K562 (cell line): ENCODE results near the gene TULP4. TPM values are rescaled to one million over a fixed set of nuclear protein-coding genes. Genes with fewer than 3 reads are reported as not detected.
A peak's percentile ranks its signal among the peaks of the same experiment; 100 is the strongest.

Source experiments
- CREM ChIP-seq: IDR thresholded peaks from 2 replicates; pipeline ENCODE4 v1.6.1; 2014; ENCODE audit warnings: antibody characterized with exemption, low read depth
- CTBP1 ChIP-seq: fragments of 450-650 bp; IDR thresholded peaks from 2 replicates; pipeline ENCODE4 v1.6.1; 2016; ENCODE audit warnings: borderline replicate concordance
- GABPB1 ChIP-seq: sonication (generic); formaldehyde crosslinking; IDR thresholded peaks from 2 replicates; pipeline ENCODE4 v1.8.0; 2022; ENCODE audit warnings: mild to moderate bottlenecking, missing genetic modification reagents
- HMGN3 ChIP-seq: IDR thresholded peaks from 2 replicates; pipeline ENCODE4 v1.6.1; 2011; ENCODE audit warnings: borderline replicate concordance, low read depth, mild to moderate bottlenecking, mixed read lengths, low read length; ENCODE audit not compliant: insufficient read length; ENCODE audit errors: extremely low read depth
- KAT7 ChIP-seq: sonication (generic); formaldehyde crosslinking; IDR thresholded peaks from 2 replicates; pipeline ENCODE4 v1.8.0; 2022; ENCODE audit warnings: missing genetic modification reagents, mild to moderate bottlenecking, borderline replicate concordance
- KDM1A ChIP-seq, 2 experiments: fragments of 450-650 bp; IDR thresholded peaks; 2 replicates each; pipeline ENCODE4 v1.6.1; 2016; ENCODE audit warnings: mild to moderate bottlenecking in 2 of 2
- LCOR ChIP-seq: sonication (generic); formaldehyde crosslinking; IDR thresholded peaks from 2 replicates; pipeline ENCODE4 v1.8.0; 2022; ENCODE audit warnings: mild to moderate bottlenecking, missing genetic modification reagents
- MIER1 ChIP-seq: fragments of 450-650 bp; IDR thresholded peaks from 2 replicates; pipeline ENCODE4 v1.6.1; 2016; ENCODE audit warnings: antibody characterized with exemption, mild to moderate bottlenecking, low read depth
- NR1H2 ChIP-seq: sonication (generic); formaldehyde crosslinking; IDR thresholded peaks from 2 replicates; pipeline ENCODE4 v1.4.0; 2020; ENCODE audit warnings: mild to moderate bottlenecking, missing genetic modification reagents
- RCOR1 ChIP-seq, 2 experiments: IDR thresholded peaks; 2 replicates each; pipeline ENCODE4 v1.6.1; 2012; ENCODE audit warnings: low read depth in 2 of 2, low read length in 2 of 2, borderline replicate concordance in 1 of 2, improper control_type of control experiment in 1 of 2
- SMAD4 ChIP-seq: fragments of 250-450 bp; sonication (Bioruptor Pico); conservative IDR thresholded peaks from 2 replicates; pipeline ENCODE4 v1.8.0; 2021; ENCODE audit warnings: inconsistent platforms, mild to moderate bottlenecking, moderate library complexity
- SMARCA5 ChIP-seq: fragments of 450-650 bp; IDR thresholded peaks from 2 replicates; pipeline ENCODE4 v1.6.1; 2016
- ZBTB1 ChIP-seq: sonication (generic); formaldehyde crosslinking; IDR thresholded peaks from 2 replicates; pipeline ENCODE4 v1.8.1; 2023; ENCODE audit warnings: missing genetic modification reagents, low read depth, mild to moderate bottlenecking, borderline replicate concordance
- ZNF263 ChIP-seq: sonication (generic); formaldehyde crosslinking; IDR thresholded peaks from 2 replicates; pipeline ENCODE4 v1.8.0; 2022; ENCODE audit warnings: mild to moderate bottlenecking, missing genetic modification reagents, borderline replicate concordance
- ZNF551 ChIP-seq: fragments of 250-450 bp; sonication (Bioruptor Pico); IDR thresholded peaks from 2 replicates; pipeline ENCODE4 v1.5.0; 2021; ENCODE audit warnings: mild to moderate bottlenecking, moderate library complexity
- polyA plus RNA-seq, 8 experiments: library from polyadenylated mRNA; depleted of rRNA in 4 of 8; stranded (reverse) in 5 of 8; unstranded in 3 of 8; fragments of >200 nt; fragmentation: Nextera tagmentation in 2 of 8; fragmentation: Illumina TruSeq in 1 of 8; extraction: Ambion mirVana in 2 of 8; extraction: Trizol in 1 of 8; gene quantifications; 2 replicates each; pipeline versions ENCODE4 v1.2.1 to v1.2.3, GENCODE V29; 2011 to 2014; ENCODE audit warnings: inconsistent platforms in 1 of 8, missing spikeins in 1 of 8
- total RNA-seq, 7 experiments: library from RNA; depleted of rRNA in 6 of 7; stranded (reverse); fragments of >200 nt in 6 of 7; fragmentation: Illumina TruSeq in 2 of 7; extraction: Trizol in 2 of 7; gene quantifications; 2 replicates each; pipeline versions ENCODE4 v1.2.1 to v1.2.3, GENCODE V29; 2011 to 2021; ENCODE audit warnings: low replicate concordance in 1 of 7
- TF ChIP-seq, protein P1 (sequence below), 2 experiments: IDR thresholded peaks in 1 of 2; conservative IDR thresholded peaks in 1 of 2; 2 replicates each; pipeline ENCODE4 v1.6.1; 2016; ENCODE audit warnings: low read depth in 2 of 2, mild to moderate bottlenecking in 1 of 2, missing compliant biosample characterization in 1 of 2, missing genetic modification characterization in 1 of 2, moderate library complexity in 1 of 2
- TF ChIP-seq, protein P2 (sequence below), 2 experiments: IDR thresholded peaks; 2 replicates each; pipeline ENCODE4 v1.6.1; 2011; ENCODE audit warnings: borderline replicate concordance in 1 of 2, control low read depth in 1 of 2, low read depth in 1 of 2, low read length in 1 of 2, mild to moderate bottlenecking in 1 of 2, mixed read lengths in 1 of 2, moderate library complexity in 1 of 2; ENCODE audit not compliant: insufficient read depth in 1 of 2, insufficient read length in 1 of 2, poor library complexity in 1 of 2, severe bottlenecking in 1 of 2; ENCODE audit errors: extremely low read depth in 1 of 2
- TF ChIP-seq, protein P3 (sequence below), 2 experiments: fragments of 150-350 bp in 1 of 2; IDR thresholded peaks; 2 replicates each; pipeline ENCODE4 v1.6.1; 2012 to 2016; ENCODE audit warnings: low read depth in 2 of 2, low read length in 2 of 2, mild to moderate bottlenecking in 1 of 2, moderate library complexity in 1 of 2

Gene TULP4
- total and polyA plus RNA-seq, 9 of the 15 experiments (the other 6 are each of a cell fraction or from before 2014, with no cell fraction given): 1.2 to 50.4 (median 11.0) TPM

DNA sequence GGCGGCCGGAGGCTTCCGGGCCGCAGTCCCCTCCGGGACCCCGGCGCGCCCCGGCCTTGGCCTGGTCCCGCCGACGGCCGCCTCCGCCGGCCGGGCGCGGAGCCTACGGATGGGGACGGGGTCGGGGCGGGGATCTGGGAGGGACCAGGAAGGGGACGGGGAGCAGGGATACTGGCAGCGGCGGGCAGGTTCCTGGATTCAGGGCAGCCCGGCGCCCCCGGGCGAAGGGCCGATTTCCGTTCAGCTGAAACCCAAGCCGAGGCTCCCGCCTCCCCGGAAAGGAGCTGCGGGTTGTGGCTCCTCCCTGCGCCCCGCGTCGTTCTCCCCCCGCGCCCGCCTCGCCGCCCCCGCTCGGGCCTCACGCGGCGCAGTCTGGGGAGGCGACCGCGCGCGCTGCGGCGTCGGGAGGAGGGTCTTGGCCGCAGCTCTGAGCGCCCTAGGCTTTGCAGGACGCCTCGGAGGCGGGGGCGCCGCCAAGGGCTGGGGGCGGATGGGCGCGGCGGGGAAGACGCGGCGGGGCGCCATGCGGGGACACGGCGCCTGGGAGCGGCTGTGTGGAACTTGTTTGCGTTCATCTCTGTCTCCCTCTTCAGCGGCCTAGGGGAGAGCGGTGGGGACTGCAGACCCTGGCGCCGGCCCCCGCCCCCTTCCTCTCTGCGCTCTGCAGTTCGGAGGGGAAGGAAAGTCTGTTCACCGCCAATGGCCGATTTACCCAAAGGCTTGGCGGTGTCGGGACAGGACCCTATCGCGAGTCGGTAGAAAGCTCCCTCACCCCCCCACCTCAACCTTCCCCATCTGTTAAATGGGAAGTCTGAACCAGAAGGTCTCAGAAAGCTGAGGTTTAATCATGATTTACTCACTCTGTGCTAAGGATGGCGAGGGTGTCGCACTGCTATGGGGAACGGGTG, 224.9 kb downstream of the TULP4 start (continued):
- TF ChIP-seq ZBTB1 (CRISPR knock-in tag) (peak; percentile 76), NR1H2 (CRISPR knock-in tag) (no peak), KAT7 (peak; percentile 63; the same call in 1 of the 2 replicates), KDM1A (IDR thresholded peaks at IDR 0.05) (peak; percentile 74 to 86), SMARCA5 (peak; percentile 54; the same call in 1 of the 2 replicates), CTBP1 (peak; percentile 26; the same call in 1 of the 2 replicates), MIER1 (0 out of 2 replicates have a peak, but pooled peaks have one; percentile 55), CREM (peak; percentile 69), GABPB1 (CRISPR knock-in tag) (peak; percentile 27; the same call in 1 of the 2 replicates), SMAD4 (CRISPR knock-in tag) (0 out of 2 replicates have a peak, but pooled peaks have one; percentile 14), ZNF263 (CRISPR knock-in tag) (peak; percentile 71), LCOR (0 out of 2 replicates have a peak, but pooled peaks have one; percentile 33), ZNF551 (no peak), RCOR1 (IDR thresholded peaks at IDR 0.05; ENCODE audit: borderline replicate concordance in 1 of 2, low read depth in 2 of 2, low read length in 2 of 2) (peak in 1 of 2 experiments; percentile 33; a peak in 1 of 4 replicates), HMGN3 (peak; percentile 43)
- TF ChIP-seq, protein P1, sequence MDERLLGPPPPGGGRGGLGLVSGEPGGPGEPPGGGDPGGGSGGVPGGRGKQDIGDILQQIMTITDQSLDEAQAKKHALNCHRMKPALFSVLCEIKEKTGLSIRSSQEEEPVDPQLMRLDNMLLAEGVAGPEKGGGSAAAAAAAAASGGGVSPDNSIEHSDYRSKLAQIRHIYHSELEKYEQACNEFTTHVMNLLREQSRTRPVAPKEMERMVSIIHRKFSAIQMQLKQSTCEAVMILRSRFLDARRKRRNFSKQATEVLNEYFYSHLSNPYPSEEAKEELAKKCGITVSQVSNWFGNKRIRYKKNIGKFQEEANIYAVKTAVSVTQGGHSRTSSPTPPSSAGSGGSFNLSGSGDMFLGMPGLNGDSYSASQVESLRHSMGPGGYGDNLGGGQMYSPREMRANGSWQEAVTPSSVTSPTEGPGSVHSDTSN (CRISPR knock-in tag; IDR thresholded peaks at IDR 0.05; ENCODE audit: low read depth): no peak
- TF ChIP-seq, protein P1 (tag; conservative IDR thresholded peaks at IDR 0.05; ENCODE audit: low read depth): no peak
- TF ChIP-seq, protein P2, sequence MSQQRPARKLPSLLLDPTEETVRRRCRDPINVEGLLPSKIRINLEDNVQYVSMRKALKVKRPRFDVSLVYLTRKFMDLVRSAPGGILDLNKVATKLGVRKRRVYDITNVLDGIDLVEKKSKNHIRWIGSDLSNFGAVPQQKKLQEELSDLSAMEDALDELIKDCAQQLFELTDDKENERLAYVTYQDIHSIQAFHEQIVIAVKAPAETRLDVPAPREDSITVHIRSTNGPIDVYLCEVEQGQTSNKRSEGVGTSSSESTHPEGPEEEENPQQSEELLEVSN (IDR thresholded peaks at IDR 0.05; ENCODE audit: borderline replicate concordance in 1 of 2, extremely low read depth in 1 of 2, insufficient read depth in 1 of 2, insufficient read length in 1 of 2, low read depth in 1 of 2, low read length in 1 of 2, poor library complexity in 1 of 2, severe bottlenecking in 1 of 2): peak in 1 of 2 experiments; percentile 62
- TF ChIP-seq, protein P3, sequence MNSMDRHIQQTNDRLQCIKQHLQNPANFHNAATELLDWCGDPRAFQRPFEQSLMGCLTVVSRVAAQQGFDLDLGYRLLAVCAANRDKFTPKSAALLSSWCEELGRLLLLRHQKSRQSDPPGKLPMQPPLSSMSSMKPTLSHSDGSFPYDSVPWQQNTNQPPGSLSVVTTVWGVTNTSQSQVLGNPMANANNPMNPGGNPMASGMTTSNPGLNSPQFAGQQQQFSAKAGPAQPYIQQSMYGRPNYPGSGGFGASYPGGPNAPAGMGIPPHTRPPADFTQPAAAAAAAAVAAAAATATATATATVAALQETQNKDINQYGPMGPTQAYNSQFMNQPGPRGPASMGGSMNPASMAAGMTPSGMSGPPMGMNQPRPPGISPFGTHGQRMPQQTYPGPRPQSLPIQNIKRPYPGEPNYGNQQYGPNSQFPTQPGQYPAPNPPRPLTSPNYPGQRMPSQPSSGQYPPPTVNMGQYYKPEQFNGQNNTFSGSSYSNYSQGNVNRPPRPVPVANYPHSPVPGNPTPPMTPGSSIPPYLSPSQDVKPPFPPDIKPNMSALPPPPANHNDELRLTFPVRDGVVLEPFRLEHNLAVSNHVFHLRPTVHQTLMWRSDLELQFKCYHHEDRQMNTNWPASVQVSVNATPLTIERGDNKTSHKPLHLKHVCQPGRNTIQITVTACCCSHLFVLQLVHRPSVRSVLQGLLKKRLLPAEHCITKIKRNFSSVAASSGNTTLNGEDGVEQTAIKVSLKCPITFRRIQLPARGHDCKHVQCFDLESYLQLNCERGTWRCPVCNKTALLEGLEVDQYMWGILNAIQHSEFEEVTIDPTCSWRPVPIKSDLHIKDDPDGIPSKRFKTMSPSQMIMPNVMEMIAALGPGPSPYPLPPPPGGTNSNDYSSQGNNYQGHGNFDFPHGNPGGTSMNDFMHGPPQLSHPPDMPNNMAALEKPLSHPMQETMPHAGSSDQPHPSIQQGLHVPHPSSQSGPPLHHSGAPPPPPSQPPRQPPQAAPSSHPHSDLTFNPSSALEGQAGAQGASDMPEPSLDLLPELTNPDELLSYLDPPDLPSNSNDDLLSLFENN (IDR thresholded peaks at IDR 0.05; ENCODE audit: low read depth in 2 of 2, low read length in 2 of 2): no peak
